Endometrial microvascular endothelial cells (primary cell): Measurements from ENCODE around the gene COL18A1. TPM values are rescaled to one million over a fixed set of nuclear protein-coding genes. Genes with fewer than 3 reads are reported as not detected.
"Not testable (repeated sequence)": the region's sequence is repeated elsewhere in the genome, so short reads cannot be mapped to it uniquely, and the experiment has no call there.

Experiments used
- in situ Hi-C: cut with HindIII; loops from 2 replicates; pipeline ENCODE4 v1.10.0; 2017; ENCODE audit warnings: low sequenced_read_pairs, low pct_unique_long_range_greater_than_20kb; ENCODE audit errors: inconsistent ontology term
- total RNA-seq: library from RNA; depleted of rRNA; stranded (reverse); fragments of >200 nt; gene quantifications from one replicate; pipeline ENCODE4 v1.2.3, GENCODE V29; 2015; ENCODE audit errors: inconsistent ontology term

Gene COL18A1
- total RNA-seq, 1 donor from 2014 or later = 261 TPM

DNA sequence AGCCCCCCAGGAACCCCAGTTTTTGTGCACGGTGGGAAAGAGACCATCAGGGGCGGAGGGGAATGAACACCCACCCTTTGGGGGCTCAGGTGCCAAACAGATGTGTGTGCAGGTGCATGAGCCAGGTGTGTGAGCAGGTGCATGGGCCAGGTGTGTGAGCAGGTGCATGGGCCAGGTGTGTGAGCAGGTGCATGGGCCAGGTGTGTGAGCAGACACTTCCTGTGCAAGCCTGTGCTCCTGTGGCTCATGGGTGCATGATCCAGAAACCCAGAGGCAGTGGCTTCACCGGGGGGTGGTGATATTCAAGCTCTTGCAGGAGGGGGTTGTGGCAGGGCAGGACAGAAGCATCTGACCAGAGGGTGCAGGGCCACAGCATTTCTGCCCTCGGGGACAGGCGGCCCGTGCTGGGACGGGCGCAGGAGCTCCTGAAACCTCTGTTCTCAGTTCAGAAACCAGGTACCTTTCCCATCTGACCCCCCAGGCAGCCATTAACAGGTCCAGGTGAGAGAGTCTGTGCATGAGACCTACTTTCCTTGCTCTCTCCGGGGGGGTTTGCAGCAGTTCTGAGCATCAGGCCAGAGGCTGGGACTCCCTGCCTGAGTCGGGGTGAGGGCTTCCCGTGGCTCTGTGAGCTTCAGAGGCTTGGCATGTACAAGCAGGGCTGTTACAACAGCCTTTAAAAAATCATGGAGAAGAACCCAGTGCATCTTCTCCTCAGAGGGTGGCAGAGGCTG lies 29.1 kb downstream of the COL18A1 start:
- in situ Hi-C loops = no loop called here

DNA sequence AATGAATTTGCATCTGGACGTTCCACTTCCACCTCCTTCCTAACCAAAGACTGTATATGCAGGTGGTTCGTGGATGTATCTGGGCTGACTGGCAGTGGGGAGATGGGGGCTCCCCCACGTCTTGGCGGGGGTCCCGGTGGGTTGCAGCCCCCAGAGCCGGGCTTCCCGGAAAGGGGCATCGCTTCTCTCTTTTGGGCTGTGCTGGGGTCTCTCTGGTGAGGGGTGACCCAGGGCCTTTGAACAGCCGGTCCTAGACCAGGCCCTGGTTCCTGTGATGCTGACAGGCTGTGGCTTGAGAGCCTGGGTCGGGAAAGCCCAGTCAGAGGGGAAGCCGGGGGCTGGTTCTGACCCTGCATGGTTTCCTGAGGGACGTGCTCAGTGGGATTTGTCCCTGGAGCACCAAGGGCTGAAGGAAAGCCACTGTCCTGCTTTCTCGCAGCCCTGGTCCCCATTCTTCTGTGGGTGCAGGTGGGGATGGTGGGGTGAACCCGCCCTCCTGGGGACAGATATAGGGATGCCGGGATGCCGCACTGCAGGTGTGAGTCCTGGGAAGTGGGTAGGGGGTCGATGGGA lies 29.8 kb downstream of the COL18A1 start:
- in situ Hi-C loops = no loop called here

DNA sequence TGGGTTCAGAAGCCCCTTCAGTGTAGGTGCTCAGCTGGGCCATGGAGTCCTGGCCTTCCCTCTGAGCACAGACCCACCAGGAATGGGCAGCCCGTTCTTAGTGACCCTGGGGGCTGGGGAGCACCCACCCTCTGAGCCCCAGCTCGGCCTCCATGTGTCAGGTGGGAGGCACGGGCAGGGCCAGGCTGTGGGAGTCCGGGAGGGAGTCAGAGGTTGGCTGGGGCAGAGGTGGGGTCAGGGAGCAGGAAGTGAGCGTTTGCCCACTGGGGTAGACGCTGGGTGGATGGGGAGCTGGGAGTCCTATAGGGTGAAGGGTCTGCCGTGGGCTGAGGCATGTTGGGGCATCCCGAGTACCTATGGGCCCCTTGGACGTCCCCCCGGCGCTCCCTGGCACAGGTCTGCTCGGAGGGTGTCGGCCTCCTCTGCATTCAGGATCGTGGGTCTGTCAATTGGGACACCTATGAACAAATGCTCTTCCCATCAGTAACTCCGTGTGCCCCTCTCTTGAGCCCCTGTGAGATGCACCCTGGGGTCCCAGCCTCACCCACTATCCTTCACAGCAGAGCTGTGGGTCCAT lies 30.5 kb downstream of the COL18A1 start:
- in situ Hi-C loops = no loop called here

GRCh38 chr21:45436351-45437065 lies 31.5 kb downstream of the COL18A1 start:
- in situ Hi-C loops = no loop called here

- in situ Hi-C loops = not testable (repeated sequence)
Measured at GRCh38 chr21:45437844-45438243, 32.9 kb downstream of the COL18A1 start.

DNA sequence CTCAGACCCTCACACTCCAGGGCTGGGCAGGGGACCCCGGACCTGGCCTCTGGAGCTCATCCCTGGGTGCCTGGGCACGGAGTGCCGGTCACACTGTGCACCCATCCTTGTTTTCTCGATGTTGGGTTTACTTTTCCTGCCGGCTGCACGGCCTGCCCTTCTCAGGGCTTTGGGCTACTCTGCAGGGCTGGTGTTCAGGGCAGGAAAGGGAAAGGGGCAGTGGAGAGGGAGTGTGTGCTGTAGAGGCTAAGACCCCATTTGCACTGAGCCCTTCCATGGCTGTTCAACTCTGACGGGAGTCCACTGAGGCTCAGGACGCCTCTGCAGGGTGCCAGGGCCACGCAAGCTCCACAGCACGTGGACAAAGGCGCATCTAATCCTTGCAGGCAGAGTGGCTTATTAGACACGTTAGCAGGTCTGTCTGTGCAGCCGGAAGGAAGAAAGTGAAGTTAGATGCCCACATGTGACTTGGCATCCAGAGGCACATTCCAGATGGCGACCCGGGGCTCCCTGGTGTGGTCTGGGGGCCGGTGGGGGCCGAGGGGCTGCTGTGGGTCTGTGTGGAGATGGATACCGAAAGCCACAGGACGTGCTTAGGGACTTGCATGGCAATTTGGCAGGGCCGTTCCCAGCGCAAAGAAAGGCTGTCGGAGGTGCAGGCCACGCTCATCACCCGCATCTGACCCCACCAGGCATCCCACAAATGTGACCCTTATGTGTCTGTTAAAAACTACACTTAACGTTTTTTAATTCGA lies 33.6 kb downstream of the COL18A1 start:
- in situ Hi-C loops = no loop called here

DNA sequence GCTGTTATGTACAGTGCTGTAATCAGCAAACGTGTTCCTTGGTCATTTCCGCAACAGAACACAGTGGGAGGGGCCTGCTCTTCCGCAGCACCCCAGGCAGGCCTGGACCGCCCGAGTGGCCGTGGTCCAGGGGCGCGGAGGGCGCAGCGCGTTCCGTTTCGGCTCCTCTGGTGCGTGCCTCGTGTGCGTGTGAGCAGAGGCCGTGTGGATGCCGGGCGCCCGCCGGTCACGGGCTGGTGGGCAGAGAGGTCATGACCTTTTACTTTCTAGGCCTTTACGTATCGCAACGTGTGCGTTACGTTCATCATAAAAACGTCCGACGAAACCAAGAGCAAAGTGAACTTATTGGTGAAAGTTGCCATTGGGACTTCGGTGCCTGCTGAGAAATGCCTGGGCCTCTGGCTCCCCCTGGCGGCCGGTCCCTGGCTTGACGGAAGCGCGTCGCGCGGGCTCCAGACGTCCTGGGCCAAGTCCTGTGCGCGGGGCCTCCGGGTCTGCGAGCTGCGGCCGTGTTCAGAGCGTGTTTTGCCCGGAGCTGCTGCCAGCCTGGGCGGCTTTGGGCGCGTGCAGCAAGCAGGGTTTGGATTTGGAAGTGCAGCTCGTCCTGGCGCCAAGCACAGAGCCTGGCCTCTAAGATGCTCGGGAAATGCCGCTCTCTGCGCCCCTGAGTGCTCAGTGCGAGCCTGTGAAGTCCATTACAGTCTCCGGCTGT lies 34.4 kb downstream of the COL18A1 start:
- in situ Hi-C loops = no loop called here

- in situ Hi-C loops = no loop called here
Measured at GRCh38 chr21:45439901-45440461, 35.0 kb downstream of the COL18A1 start.

GRCh38 chr21:45440736-45441350 lies 35.9 kb downstream of the COL18A1 start:
- in situ Hi-C loops = no loop called here

DNA sequence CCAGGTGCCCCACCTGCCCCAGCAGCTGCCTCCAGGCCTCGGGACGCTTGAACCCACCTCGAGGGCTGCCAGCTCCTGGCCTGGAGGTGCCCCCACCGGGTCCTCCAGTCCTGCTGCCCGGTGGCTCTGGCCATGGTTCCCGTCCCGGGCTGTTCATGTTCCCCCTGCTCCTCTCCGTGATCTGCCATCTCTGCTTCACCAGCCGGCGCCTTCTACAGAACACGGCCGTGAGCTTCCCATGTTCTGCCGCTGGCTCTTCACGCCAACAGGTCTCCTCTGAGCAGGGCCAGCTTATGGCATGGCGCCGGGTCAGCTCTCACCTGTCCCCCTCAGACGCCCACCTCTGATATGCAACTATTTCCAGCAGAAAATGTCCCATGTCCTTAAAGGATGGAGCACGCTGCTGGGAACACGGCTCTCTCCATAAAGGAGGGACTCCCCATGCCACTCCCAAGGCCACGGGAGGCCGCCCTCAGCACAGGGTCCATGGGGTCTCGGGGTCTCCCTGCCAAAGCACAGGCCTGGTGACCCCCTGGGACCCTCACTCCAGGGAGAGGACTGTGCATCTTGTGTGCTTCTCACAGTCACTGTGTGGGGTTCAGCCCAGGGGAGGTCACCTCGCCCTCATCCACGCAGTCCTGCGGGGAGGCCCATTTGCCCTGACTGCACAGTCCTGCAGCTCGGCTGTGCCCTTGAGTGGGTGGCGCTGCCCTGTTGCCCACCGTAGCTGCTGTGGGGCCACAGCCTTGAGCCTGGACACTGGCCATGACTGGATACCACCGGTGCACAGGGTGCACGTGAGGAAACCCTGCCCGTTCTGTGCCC lies 36.7 kb downstream of the COL18A1 start:
- in situ Hi-C loops = no loop called here

- in situ Hi-C loops = no loop called here
Measured at GRCh38 chr21:45442276-45442675, 37.3 kb downstream of the COL18A1 start.

GRCh38 chr21:45442686-45443594 lies 38.0 kb downstream of the COL18A1 start:
- in situ Hi-C loops = not testable (repeated sequence)

GRCh38 chr21:45443595-45444181 lies 38.7 kb downstream of the COL18A1 start:
- in situ Hi-C loops = no loop called here

DNA sequence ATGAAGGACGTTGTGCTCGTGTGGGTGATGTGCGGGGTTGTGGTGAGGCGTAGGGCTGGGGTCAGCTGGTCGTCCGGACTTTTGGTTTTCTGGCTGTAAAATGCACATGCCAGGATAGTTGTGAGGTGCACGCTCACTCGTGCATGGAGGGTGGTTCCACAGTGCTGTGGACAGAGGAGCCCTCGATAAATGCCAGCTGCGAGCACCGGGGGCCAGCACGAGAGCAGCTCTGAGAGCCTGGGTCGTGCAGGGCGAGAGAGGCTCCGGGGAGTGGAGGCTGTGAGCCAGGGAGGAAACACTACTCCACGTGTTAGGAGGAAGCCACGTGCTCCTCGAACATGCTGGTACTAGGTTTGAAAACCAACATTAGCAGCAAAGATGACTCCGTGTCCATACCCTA lies 39.4 kb downstream of the COL18A1 start:
- in situ Hi-C loops = no loop called here

DNA sequence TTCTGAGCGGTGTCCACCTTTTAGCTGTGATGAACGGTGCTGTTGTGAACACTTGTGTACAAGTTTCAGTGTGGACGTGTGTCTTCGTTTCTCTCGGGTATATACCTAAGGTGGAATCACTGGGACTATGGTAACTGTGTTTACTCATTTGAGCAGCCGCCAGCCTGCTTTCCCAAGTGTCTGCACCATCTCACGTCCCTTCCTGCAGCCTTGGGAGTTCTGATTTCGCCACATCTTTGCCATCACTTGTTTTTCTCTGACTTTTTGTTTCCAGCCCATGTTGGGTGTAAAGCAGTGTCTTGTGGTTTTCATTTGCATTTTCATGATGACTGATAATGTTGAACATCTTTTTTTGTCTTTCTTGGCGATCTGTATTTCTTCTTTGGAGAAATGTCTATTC lies 40.4 kb downstream of the COL18A1 start:
- in situ Hi-C loops = no loop called here

DNA sequence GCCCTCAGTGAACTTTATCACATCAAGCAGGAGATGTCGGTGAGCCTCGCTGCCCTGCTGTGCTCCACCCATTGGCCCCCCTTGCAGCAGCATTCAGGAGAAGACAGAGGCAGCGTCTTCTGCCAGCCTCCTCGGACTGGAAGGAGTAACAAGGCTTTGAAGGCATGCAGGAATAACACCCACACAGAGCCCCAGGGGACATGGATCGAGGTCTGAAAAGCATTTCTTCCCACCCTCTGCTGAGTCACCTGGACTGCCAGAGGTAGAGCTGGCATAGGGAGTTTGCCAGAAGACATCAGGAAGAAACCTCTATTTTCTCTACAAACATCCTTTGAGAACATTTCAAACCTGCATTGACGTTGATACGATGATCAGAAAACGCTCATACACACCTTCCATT lies 42.9 kb downstream of the COL18A1 start:
- in situ Hi-C loops = no loop called here
